A673 (cell line): ENCODE data around the gene TRIM29. TPM values are rescaled to one million over a fixed set of nuclear protein-coding genes. Genes with fewer than 3 reads are reported as not detected.

Source experiments
- Bru-seq: library from RNA; stranded (reverse); fragments of 400-500 nt; gene quantifications from one replicate; lab custom pipeline; 2021; lab: Mats Ljungman, UMichigan
- BruChase-seq, 2 experiments: library from RNA; stranded (reverse); fragments of 400-500 nt; gene quantifications; one replicate each; lab custom pipeline; 2021; lab: Mats Ljungman, UMichigan
- BruUV-seq: library from RNA; stranded (reverse); fragments of 400-500 nt; replicated peaks from 2 replicates; lab custom pipeline; 2021; lab: Mats Ljungman, UMichigan
- CTCF ChIA-PET: fragments of 300-600 bp; sonication (Branson Sonifier 250); formaldehyde crosslinking; loops from one replicate; lab custom pipeline; 2022; ENCODE audit warnings: antibody characterized with exemption; lab: Charles Lee
- POLR2A ChIA-PET: fragments of 300-600 bp; sonication (Branson Sonifier 250); formaldehyde crosslinking; loops from one replicate; lab custom pipeline; 2022; ENCODE audit warnings: antibody characterized with exemption; ENCODE audit not compliant: low non-redundant PET; lab: Charles Lee
- DNase-seq: peaks from one replicate; pipeline ENCODE4 v3.0.0-alpha.2; 2015; ENCODE audit warnings: low spot score
- H3K27ac ChIP-seq: fragments of 200-600 bp; sonication (generic); 2 replicates; pipeline ENCODE4 v1.5.1; 2016; ENCODE audit warnings: mixed run types, low read depth, mild to moderate bottlenecking, mixed read lengths, antibody characterized with exemption, low read length; ENCODE audit not compliant: poor library complexity, severe bottlenecking
- H3K27me3 ChIP-seq: fragments of 200-600 bp; sonication (generic); replicated peaks from 2 replicates; pipeline ENCODE4 v1.6.1; 2017; ENCODE audit warnings: mixed run types, low read depth, mild to moderate bottlenecking, mixed read lengths, antibody characterized with exemption, low read length; ENCODE audit not compliant: insufficient read depth, poor library complexity
- H3K36me3 ChIP-seq: fragments of 200-600 bp; sonication (generic); 2 replicates; pipeline ENCODE4 v1.6.1; 2016; ENCODE audit warnings: mixed run types, mild to moderate bottlenecking, mixed read lengths, antibody characterized with exemption, low read length; ENCODE audit not compliant: insufficient read depth, poor library complexity, severe bottlenecking
- H3K4me1 ChIP-seq: fragments of 200-600 bp; sonication (generic); 2 replicates; pipeline ENCODE4 v1.6.1; 2017; ENCODE audit warnings: mixed run types, mild to moderate bottlenecking, mixed read lengths, antibody characterized with exemption, low read length; ENCODE audit not compliant: insufficient read depth, poor library complexity, severe bottlenecking
- H3K4me3 ChIP-seq: fragments of 200-600 bp; sonication (generic); 2 replicates; pipeline ENCODE4 v1.5.1; 2016; ENCODE audit warnings: low read depth, mixed run types, mild to moderate bottlenecking, mixed read lengths, low read length; ENCODE audit not compliant: poor library complexity, severe bottlenecking
- H3K9me3 ChIP-seq: fragments of 200-600 bp; sonication (generic); 2 replicates; pipeline ENCODE4 v1.6.1; 2016; ENCODE audit warnings: mixed run types, low read depth, mild to moderate bottlenecking, mixed read lengths, antibody characterized with exemption, low read length; ENCODE audit not compliant: poor library complexity, severe bottlenecking
- CTCF ChIP-seq: fragments of 300-800, 200-600 bp; sonication (generic); conservative IDR thresholded peaks from 2 replicates; pipeline ENCODE4 v1.5.1; 2017; ENCODE audit warnings: low read depth, mild to moderate bottlenecking, antibody characterized with exemption, low read length, moderate library complexity, mixed read lengths
- EZH2 ChIP-seq: fragments of 200-600 bp; sonication (generic); IDR thresholded peaks from 2 replicates; pipeline ENCODE4 v1.6.1; 2017; ENCODE audit warnings: borderline replicate concordance, low read depth, mild to moderate bottlenecking, mixed read lengths, antibody characterized with exemption, low read length; ENCODE audit not compliant: poor library complexity, severe bottlenecking
- intact Hi-C: fragments of 100-400 bp; cut with micrococcal nuclease; formaldehyde crosslinking; loops from one replicate; pipeline ENCODE4 v1.10.0; 2022; ENCODE audit not compliant: unreplicated experiment
- long read RNA-seq: library from polyadenylated mRNA; stranded (forward); transcript quantifications from one replicate; pipeline ENCODE4 v2.0.0, GENCODE V29; 2022
- total RNA-seq: library from RNA; stranded (reverse); gene quantifications from 2 replicates; pipeline ENCODE4 v1.2.3, GENCODE V29; 2021

TRIM29 gene
- not detected in 2 replicates for total RNA-seq
- not detected for Bru-seq, nascent RNA
- BruChase-seq, experiment 1, labeled RNA remaining after a 2-hour chase: not detected
- BruChase-seq, experiment 2, labeled RNA remaining after a 6-hour chase: not detected
- long read RNA-seq: 0 reads

- intact Hi-C loops: no loop called here
- Histone ChIP-seq H3K27me3 (peaks cover 3% of the 10 kb centered on the region), H3K9me3 (no peaks in the 10 kb centered on the region), H3K4me3 (no peak within 1 kb of the TSS), H3K27ac (no peak within 1 kb of the TSS), H3K36me3 (no peaks in the 10 kb centered on the region), H3K4me1 (no peaks in the 10 kb centered on the region)
- ChIA-PET POLR2A (no interaction called here), CTCF (no interaction called here)
- DNase-seq: no peak
- TF ChIP-seq CTCF (no peak), EZH2 (no peak)
- no TSS peak for BruUV-seq
Measured at GRCh38 chr11:120137611-120138521, at the start of gene TRIM29. TSS of gene TRIM29 (minus strand) at chr11:120138113. CDS start at chr11:120138031, 82 bp downstream.

GRCh38 chr11:120186774-120187591, 49.1 kb upstream of the TRIM29 start:
- Histone ChIP-seq H3K4me3 (no peak overlapping the region), H3K9me3 (no peaks in the 10 kb centered on the region), H3K36me3 (no peaks in the 10 kb centered on the region), H3K27ac (no peak overlapping the region), H3K4me1 (peaks cover 19% of the 10 kb centered on the region), H3K27me3 (no peaks in the 10 kb centered on the region)
- BruUV-seq: no TSS peak
- TF ChIP-seq EZH2: no peak
- TF ChIP-seq CTCF: no peak
- CTCF ChIA-PET: no interaction called here
- no peak for DNase-seq
- intact Hi-C loops: no loop called here
- POLR2A ChIA-PET: no interaction called here

GRCh38 chr11:120186456-120186773, 48.5 kb upstream of the TRIM29 start:
- Histone ChIP-seq H3K4me3 (no peak overlapping the region), H3K36me3 (no peaks in the 10 kb centered on the region), H3K27me3 (no peaks in the 10 kb centered on the region), H3K4me1 (peaks cover 19% of the 10 kb centered on the region), H3K27ac (no peak overlapping the region), H3K9me3 (no peaks in the 10 kb centered on the region)
- TF ChIP-seq EZH2 (no peak), CTCF (no peak)
- no peak for DNase-seq
- CTCF ChIA-PET: no interaction called here
- POLR2A ChIA-PET: no interaction called here
- intact Hi-C loops: no loop called here
- no TSS peak for BruUV-seq
